GM18499 (cell line): ENCODE results near the gene TREX2.

Experiments
- ATAC-seq: cut with Tn5 transposase; IDR thresholded peaks from one replicate; pipeline ENCODE4 v1.9.1; 2021; ENCODE audit warnings: moderate number of reproducible peaks; ENCODE audit not compliant: insufficient read depth, unreplicated experiment

TREX2 gene

GRCh38 chrX:153476666-153477363, 31.0 kb upstream of the TREX2 start:
- no peak for ATAC-seq

- ATAC-seq: no peak
Observed at GRCh38 chrX:153475751-153476281, 30.0 kb upstream of the TREX2 start.

DNA sequence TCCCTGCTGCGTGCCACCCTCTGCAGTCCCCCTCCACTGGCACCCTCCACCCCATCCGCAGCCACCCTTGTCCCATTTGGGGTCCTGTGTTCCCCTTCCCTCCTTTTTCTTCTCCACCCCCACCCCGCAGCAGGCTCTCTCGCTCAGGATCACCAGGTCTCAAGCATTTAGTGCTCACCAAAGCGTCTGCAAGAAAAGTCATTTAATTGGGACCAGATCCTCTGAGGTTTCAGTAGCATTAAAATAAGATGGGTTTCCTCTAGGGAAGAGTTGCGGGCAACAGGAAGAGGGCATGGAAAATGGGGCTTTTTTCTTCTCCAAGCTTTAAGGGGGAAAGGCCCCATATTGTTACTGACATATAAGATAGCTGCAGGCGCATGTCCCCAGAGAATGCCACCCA, 29.4 kb upstream of the TREX2 start:
- no peak for ATAC-seq

DNA sequence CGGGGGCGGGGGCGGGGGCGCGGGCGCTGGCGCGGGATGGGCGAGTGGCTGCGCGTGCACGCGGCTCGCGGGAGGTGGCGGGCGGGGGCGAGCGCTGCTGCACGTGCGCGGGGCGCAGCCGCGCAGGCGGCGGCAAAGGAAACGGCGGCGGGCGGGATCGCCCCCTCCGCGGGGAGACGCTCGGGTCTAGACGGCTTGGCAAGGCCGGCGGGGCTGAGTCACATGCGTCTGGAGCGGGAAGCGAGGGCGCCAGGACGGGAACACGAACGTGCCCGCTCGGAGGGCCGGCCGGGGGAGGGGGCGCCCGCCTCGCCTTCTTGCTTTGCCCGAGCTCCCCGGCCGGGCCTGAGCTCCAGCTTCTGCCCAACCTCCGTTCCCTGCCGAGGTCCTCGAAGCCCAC, 28.9 kb upstream of the TREX2 start:
- no peak for ATAC-seq

DNA sequence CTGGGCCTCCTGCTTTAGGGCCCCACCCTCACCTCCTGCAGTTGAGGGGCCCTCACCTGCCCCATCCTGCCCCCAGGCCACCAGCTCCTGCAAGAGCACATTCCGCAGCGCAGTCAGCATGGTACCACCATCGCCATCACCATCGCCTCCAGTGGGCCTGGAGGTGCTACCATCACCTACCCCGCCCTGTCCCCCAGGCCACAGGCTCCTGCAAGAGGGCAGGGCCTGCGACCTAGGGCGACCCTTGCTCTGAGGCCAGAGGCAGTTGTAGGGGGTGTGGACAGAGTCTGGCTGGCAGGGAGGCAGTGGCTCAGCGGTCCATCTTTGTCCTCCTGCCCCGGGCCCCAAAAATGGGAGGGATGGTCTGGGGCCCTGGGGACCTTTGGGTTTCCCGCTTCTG, 28.4 kb upstream of the TREX2 start:
- no peak for ATAC-seq

DNA sequence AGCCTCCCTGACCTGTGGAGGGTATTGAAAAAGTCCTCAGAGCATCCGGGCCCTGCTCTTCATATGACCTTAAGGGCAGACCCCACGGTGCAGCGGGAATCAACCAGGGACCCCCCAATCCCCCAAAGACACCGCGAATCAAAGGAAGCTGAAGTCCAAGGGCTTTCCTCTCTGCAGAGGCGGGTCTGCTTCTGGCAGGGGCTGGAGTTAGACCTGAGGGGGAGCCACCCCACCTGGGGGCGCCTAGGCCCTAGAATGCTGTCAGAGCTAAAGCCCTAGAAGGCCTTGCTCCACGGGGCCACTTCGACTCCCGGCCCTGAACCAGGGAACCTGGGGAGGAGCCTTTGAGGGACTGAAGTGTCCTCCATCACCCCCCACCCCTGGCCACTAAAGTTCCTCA, 27.3 kb upstream of the TREX2 start:
- ATAC-seq: no peak

DNA sequence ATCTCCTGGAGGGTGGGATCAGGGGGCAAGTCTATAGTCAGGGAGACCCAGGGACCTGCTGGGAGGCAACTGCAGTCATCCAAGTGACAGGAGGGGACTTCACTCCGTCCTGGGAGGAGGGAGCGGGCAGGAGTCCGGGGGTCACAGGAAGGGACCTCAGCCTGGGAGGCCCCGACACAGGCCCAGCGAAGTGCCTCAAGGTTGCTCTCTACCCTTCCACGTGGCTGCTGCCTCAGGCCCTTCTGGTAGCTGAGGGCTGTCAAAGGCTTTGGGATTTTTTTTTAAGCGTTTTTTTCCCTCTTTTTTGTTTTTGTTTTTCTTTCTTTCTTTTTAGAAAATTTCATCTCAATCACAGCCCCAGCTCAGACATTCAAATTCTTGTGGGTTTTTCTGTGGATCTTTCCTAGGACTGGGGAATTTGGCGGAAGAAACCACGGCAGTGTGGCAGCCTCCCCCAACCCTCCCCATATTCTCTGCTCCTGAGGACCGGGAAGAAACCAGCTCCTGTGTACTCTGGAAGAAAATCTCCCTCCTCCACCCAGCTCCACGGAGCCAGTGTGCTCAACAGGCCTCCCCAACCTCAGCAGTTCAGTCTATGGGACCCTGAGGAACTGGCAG, 25.9 kb upstream of the TREX2 start:
- no peak for ATAC-seq

GRCh38 chrX:153470411-153471363, 24.8 kb upstream of the TREX2 start, which contains the start of gene HAUS7:
HAUS7 (minus strand) TSS chrX:153470576; CDS start chrX:153470557, 19 bp downstream.
- ATAC-seq: peak; percentile 54

DNA sequence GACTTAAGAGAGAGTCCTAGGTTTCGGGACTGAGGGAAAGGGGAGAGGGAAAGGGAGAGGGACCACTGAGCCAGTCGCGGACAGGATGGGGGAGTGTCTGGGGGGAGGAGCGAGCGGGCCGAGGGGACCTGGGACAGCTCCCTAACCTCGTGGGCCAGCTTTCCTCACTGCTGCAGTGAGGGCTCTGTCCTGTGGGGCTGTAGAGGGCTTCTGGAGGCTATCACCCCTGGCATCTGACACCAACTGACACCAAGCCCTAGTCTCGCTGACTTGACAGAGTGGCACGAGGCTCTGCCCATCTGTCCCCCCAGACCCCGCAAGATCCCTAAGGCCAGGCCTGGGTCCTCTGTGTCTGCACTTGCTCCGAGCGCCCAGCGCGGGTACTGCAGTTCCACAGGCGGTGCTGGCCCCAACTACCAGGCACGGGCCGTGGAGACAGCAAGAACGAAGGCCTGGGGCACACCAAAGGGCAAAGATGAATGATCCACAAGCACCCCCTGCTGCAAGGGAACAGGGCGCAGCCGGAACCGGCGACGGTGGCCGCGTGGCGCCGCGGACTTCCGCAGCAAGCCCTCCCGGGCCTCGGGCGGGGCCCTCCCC, 24.1 kb upstream of the TREX2 start:
- ATAC-seq: peak; percentile 17

DNA sequence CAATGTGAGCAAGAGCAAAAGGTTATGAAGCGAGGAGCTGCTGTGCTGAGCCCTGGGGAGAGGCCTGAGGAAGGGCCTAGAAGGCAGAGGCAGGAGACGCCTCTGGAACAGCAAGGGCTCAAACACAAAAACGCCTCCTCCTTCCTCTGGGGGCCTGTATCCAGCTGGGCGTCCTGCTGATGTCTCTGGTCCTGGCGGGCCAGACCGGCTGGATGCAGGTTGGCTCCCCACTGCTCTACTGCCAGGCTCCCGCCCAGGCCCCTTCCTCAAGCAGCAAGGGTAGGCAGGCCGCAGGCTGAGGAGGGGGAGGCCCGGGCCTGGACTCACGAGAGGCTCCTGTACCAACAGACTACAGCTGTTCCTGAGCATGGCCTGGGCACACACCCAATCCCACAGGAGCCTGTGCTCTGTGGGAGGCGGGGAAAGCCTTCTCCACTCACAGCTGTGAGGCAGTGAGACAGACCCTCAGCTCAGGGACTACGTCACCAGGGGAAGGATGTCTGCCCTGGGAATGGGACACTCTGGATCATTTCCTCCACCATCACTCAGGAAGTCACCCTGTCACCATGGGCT, 22.2 kb upstream of the TREX2 start:
- no peak for ATAC-seq

GRCh38 chrX:153465691-153466380, 20.0 kb upstream of the TREX2 start:
- no peak for ATAC-seq

DNA sequence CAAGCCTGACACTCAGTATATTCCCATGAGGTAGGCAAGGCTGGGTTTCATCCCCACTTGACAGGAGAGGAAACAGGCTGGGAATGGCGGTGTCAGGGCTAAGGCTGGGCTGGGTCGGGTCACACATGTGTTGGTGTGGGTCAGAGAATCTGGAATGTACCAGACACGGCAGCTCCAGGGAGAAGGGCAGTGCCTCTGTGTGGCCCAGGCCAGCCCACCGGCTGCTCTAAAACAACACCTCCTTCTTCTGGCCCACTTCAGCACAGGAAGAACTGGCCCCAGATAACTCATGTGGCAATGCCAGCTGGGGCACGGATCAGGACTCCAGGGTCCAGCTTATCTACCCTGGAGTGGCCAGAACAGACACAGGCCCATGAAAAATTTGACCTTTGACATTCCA, 18.3 kb upstream of the TREX2 start:
- ATAC-seq: no peak

- ATAC-seq: no peak
Observed at GRCh38 chrX:153463556-153463955, 17.7 kb upstream of the TREX2 start.

- ATAC-seq: no peak
Observed at GRCh38 chrX:153463031-153463430, 17.2 kb upstream of the TREX2 start.

DNA sequence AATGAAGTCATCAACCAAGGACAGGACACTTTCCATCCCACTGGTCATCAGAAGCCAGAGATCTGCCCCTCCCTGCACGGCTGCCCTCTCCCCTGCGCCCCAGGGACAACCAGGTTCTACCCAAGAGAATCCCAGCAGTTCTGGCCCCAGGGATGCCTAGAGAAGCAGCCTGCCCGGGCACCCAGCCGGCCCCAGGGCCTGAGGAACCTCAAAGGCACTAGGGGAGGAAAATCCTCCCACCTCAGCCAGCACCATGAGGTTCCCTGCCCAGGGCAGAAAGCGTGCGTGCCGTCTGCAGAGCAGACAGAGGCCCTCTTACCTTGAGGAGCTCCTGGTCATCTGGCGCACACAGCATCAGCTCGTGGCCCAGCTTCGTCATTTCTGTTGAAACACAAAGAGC, 16.4 kb upstream of the TREX2 start:
- no peak for ATAC-seq

GRCh38 chrX:153460826-153461225, 15.0 kb upstream of the TREX2 start:
- ATAC-seq: no peak

DNA sequence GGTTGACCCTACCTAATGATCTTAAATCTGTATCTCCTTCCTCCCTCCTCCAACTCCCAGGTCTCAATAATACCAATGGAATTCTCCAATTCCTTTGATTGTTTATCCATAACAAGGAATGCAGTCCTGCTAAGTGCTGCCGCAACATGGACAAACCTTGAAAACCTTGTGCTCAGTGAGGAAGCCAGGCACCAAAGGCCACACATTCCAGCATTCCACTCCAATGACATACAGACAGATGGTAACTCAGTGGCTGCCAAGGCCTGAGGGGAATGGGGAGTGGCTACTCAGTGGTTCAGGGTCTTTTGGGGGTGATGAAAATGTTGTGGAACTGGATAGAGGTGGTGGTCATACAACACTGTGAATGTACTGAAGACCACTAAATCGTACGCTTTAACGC, 14.1 kb upstream of the TREX2 start:
- ATAC-seq: no peak

DNA sequence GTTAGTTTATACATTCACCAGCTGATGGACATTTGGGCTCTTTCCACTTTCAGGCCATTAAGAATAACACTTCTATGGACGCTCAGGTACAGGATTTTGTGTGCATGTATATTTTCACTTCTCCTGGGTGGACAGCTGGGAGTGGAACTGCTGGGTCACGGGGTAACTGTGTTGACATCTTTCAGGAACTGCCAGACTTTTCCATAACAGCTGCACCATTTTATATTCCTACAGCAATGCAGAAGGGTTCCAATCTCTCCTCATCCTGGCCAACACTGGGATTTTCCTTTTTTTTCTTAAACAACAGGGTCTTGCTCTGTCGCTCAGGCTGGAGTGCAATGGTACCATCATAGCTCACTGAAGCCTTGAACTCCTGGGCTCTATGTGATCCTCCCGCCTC, 12.6 kb upstream of the TREX2 start:
- ATAC-seq: no peak

DNA sequence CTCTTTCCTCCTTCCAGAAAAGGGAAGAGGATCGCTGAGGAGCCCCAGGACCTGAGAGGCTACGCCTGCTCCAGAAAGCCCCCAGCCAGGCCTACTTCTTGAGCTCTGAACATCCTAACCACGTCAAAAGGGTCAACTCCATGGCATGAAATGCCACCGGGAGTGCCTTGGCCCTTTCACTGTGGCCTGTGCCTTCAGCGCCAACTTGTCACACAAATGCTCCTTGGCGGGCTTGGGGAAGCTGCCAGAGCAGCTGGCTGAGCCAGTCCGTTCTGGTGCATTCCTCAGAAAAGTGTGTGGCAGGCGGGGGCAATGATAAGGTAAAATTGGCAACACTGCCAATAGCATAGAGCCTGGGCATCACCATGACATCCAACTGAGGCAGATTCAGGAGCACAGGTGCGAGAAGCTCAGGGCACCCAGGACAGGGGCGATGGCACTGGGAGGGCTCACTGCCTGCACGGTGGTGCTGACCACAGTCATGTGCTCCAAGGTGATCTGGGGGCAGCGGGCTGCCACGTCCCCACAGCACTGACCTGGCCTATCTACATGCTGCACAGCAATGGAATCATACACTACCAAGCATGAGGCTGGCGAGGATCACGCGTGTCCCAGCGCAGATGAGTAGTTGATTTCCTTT, 12.1 kb upstream of the TREX2 start:
- ATAC-seq: no peak
